Measurements from ENCODE around the gene GAPT.

GAPT gene

DNA sequence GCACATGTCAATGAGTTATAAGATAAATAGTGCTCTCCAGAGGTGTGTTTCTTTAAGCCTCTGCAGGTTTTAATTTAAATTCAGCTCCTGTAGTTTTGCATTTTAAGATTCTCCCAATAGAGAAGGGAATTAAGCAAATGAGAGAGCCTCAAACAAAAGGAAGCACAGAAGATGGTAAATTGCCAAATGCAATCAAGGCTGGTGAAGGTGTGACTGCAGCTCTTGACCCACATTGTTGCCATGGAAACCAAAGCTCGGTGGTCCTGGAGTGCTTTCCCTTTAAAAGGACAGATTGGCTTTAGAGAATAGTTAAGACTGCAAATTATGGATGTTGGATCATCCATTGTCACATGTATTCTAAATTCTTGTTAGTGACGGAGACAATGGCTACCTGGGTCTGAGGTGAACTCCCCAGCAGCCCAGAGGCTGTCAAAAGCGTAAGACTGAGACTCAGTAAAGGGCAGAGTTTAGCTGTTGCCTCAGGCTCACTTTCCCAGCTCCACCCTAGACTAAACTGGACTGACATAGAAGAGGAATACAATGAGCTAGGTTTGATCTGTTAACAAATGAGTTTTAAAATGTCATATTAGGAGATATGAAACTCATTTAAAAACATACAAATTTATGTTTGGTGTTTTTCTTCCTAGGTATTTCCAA, 12.3 kb downstream of the GAPT start:
- Histone ChIP-seq H3K4me1 (no peaks in the 10 kb centered on the region), H3K36me3 (no peaks in the 10 kb centered on the region), H3K27me3 (peaks cover 0 to 4% of the 10 kb centered on the region in 2 donors), H3K9me3 (no peaks in the 10 kb centered on the region), H3K27ac (no peak overlapping the region), H3K4me3 (no peak overlapping the region)
- intact Hi-C loops (cut with DNase I; ENCODE audit: low total_unique reads) = no loop called here
- TF ChIP-seq, protein P1, sequence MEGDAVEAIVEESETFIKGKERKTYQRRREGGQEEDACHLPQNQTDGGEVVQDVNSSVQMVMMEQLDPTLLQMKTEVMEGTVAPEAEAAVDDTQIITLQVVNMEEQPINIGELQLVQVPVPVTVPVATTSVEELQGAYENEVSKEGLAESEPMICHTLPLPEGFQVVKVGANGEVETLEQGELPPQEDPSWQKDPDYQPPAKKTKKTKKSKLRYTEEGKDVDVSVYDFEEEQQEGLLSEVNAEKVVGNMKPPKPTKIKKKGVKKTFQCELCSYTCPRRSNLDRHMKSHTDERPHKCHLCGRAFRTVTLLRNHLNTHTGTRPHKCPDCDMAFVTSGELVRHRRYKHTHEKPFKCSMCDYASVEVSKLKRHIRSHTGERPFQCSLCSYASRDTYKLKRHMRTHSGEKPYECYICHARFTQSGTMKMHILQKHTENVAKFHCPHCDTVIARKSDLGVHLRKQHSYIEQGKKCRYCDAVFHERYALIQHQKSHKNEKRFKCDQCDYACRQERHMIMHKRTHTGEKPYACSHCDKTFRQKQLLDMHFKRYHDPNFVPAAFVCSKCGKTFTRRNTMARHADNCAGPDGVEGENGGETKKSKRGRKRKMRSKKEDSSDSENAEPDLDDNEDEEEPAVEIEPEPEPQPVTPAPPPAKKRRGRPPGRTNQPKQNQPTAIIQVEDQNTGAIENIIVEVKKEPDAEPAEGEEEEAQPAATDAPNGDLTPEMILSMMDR (IDR thresholded peaks at IDR 0.05) = no peak
- no peak for DNase-seq

DNA sequence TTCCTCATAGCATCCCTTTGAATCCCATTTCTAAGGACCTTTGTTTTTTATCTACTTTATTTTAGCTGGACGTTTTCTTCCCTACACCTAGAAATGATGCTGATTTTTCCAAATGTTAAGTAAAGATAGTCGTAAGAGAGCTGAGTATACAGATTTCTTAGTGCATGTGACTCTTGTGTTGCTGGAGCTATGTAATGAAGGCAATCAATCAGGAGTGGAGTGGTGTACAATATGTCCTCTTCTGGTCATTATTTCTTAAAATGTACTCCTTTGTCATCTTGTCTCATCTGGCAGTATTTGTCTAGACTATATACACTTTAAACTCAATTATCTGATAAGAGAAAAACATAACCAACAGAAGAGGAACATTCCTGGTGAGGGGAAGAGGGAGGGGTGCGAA, 13.5 kb downstream of the GAPT start:
- DNase-seq = no peak
- H3K4me1 ChIP-seq = no peaks in the 10 kb centered on the region
- no peak overlapping the region for H3K4me3 ChIP-seq
- intact Hi-C loops (cut with DNase I; ENCODE audit: low total_unique reads) = no loop called here
- H3K27me3 ChIP-seq = peaks cover 0 to 4% of the 10 kb centered on the region in 2 donors
- H3K36me3 ChIP-seq = no peaks in the 10 kb centered on the region
- no peaks in the 10 kb centered on the region for H3K9me3 ChIP-seq
- TF ChIP-seq, protein P1 (IDR thresholded peaks at IDR 0.05) = no peak
- H3K27ac ChIP-seq = no peak overlapping the region

DNA sequence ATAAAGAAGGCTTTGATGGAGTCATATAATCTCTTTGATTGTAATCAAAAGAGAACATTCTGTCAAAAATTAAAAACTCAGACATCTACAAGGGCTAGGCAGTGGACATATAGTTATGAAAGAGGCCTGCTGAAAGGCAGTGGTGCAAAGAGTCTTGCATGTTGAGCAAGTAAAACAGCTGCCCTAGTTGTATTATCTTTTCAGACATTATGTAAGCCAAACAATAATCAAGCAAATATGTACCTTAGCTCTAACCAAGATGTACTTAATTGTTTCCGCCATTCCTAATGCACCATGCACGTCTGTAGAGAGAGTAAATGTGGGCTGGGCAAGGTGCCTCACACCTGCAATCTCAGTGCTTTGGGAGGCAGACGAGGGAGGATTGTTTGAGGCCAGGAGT, 14.3 kb downstream of the GAPT start:
- TF ChIP-seq, protein P1 (IDR thresholded peaks at IDR 0.05) = no peak
- Histone ChIP-seq H3K27me3 (peaks cover 0 to 4% of the 10 kb centered on the region in 2 donors), H3K27ac (no peak overlapping the region), H3K4me1 (no peaks in the 10 kb centered on the region), H3K36me3 (no peaks in the 10 kb centered on the region), H3K4me3 (no peak overlapping the region), H3K9me3 (no peaks in the 10 kb centered on the region)
- intact Hi-C loops (cut with DNase I; ENCODE audit: low total_unique reads) = no loop called here
- no peak for DNase-seq

DNA sequence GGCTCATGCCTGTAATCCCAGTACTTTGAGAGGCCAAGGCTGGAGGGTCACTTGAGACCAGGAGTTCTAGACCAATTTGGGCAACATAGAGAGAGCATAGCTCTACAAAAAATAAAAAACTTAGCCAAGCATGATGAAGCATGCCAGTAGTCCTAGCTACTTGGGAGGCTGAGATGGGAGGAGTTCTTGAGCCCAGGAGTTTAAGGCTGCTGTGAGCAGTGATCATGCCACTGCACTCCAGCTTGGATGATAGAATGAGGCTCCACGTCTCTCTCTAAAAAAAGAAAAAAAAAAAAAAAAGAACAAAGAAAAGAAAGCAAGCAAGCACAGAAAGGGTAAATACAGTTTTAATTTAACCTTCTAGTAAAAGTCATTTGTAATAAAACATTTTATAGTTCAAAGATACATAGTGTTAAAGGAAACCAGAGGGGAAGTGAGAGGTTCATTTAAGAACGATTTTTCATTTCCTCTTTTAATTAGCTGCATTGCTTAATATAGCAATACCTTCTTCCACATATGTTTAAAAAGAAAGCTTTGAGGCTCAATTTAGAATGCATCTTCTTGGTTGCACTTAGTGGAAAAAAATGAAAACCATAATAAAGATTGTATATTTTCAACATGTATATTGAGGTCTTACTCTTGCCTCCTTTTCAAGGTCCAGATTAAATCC, 14.9 kb downstream of the GAPT start:
- no peak for DNase-seq
- peaks cover 0 to 4% of the 10 kb centered on the region in 2 donors for H3K27me3 ChIP-seq
- no peaks in the 10 kb centered on the region for H3K4me1 ChIP-seq
- no peaks in the 10 kb centered on the region for H3K9me3 ChIP-seq
- intact Hi-C loops (cut with DNase I; ENCODE audit: low total_unique reads) = no loop called here
- H3K27ac ChIP-seq = no peak overlapping the region
- TF ChIP-seq, protein P1 (IDR thresholded peaks at IDR 0.05) = no peak
- H3K36me3 ChIP-seq = no peaks in the 10 kb centered on the region
- H3K4me3 ChIP-seq = no peak overlapping the region

DNA sequence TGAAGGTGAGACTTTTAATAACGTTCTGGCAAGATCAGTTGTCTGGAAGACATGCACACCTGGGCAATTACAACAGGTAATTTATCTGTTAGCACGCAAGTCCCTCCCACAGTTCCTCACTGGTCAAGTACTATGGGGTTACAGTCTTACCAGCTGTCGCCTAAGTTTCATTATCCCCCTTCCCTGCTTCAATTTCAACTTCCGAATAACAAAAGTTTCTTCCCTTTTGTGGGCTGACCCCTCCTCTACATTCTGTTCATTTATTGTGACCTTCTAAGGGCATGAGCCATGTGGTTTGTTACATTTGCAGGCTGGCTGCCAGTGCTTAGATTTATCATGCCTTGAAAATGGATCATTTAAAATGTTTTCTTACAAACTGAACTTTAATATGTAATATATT, 16.5 kb downstream of the GAPT start:
- TF ChIP-seq, protein P1 (IDR thresholded peaks at IDR 0.05) = no peak
- no peak overlapping the region for H3K27ac ChIP-seq
- no peak overlapping the region for H3K4me3 ChIP-seq
- H3K27me3 ChIP-seq = peaks cover 0 to 2% of the 10 kb centered on the region in 2 donors
- no peak for DNase-seq
- no peaks in the 10 kb centered on the region for H3K9me3 ChIP-seq
- intact Hi-C loops (cut with DNase I; ENCODE audit: low total_unique reads) = no loop called here
- H3K36me3 ChIP-seq = no peaks in the 10 kb centered on the region
- H3K4me1 ChIP-seq = no peaks in the 10 kb centered on the region
